Activated CD4-positive, alpha-beta T cell treated with anti-CD3 and anti-CD28 coated beads, Interleukin-2, amount 50 U/mL, for 24 hours (primary cell): ENCODE measurements around the gene SLX9.

ENCODE experiments used
- DNase-seq, 2 donors: peaks; one replicate each; pipeline ENCODE4 v3.0.0-alpha.2; 2020; ENCODE audit warnings: low read depth in 1 of 2, low spot score in 1 of 2

SLX9 gene

GRCh38 chr21:44939532-44940115 lies at the start of gene SLX9:
Gene SLX9, plus strand, starts transcription at chr21:44940029. Its CDS starts 29 bp downstream, at chr21:44940058.
- peak; percentile 73 to 76 for DNase-seq

GRCh38 chr21:44890338-44890931 lies 49.4 kb upstream of the SLX9 start:
- no peak for DNase-seq

- no peak for DNase-seq
These were observed 48.8 kb upstream of the SLX9 start for GRCh38 chr21:44890961-44891541.

- no peak for DNase-seq
These were observed 48.2 kb upstream of the SLX9 start for GRCh38 chr21:44891631-44892031.

GRCh38 chr21:44892095-44892494 lies 47.7 kb upstream of the SLX9 start:
- no peak for DNase-seq

GRCh38 chr21:44892536-44893277 lies 47.1 kb upstream of the SLX9 start:
- peak; percentile 63 to 64 for DNase-seq

- DNase-seq = no peak
These were observed 46.6 kb upstream of the SLX9 start for GRCh38 chr21:44893278-44893556.

- no peak for DNase-seq
These were observed 45.7 kb upstream of the SLX9 start for GRCh38 chr21:44893948-44894656.

GRCh38 chr21:44894687-44895302 lies 45.0 kb upstream of the SLX9 start:
- DNase-seq = no peak

GRCh38 chr21:44895859-44896258 lies 44.0 kb upstream of the SLX9 start:
- DNase-seq = no peak

GRCh38 chr21:44896561-44897286 lies 43.1 kb upstream of the SLX9 start:
- DNase-seq = no peak

- no peak for DNase-seq
These were observed 42.4 kb upstream of the SLX9 start for GRCh38 chr21:44897326-44898010.

- DNase-seq = no peak
These were observed 41.8 kb upstream of the SLX9 start for GRCh38 chr21:44898011-44898488.

- no peak for DNase-seq
These were observed 40.7 kb upstream of the SLX9 start for GRCh38 chr21:44898851-44899767.

GRCh38 chr21:44899768-44900558 lies 39.9 kb upstream of the SLX9 start:
- DNase-seq = no peak

- DNase-seq = no peak
These were observed 39.1 kb upstream of the SLX9 start for GRCh38 chr21:44900559-44901251.

- no peak for DNase-seq
These were observed 38.3 kb upstream of the SLX9 start for GRCh38 chr21:44901391-44902074.
